HEK293 (cell line): ENCODE measurements around the gene SIRT7.

Experiments used
- CTCF ChIA-PET: fragments of 350-600 bp; formaldehyde crosslinking; extraction: SDS; loops from one replicate; lab custom pipeline; 2021; ENCODE audit warnings: antibody characterized with exemption; lab: Yijun Ruan, JAX
- POLR2A ChIA-PET: fragments of 300-600 bp; formaldehyde crosslinking; extraction: SDS; loops from one replicate; lab custom pipeline; 2020; ENCODE audit warnings: antibody characterized with exemption, inconsistent platforms; lab: Yijun Ruan, JAX
- H3K27ac ChIP-seq: fragments of 200-500 bp; sonication (Bioruptor generic); 2 replicates; pipeline ENCODE4 v1.5.1; 2014; ENCODE audit warnings: low read depth, low read length, control low read depth, inconsistent platforms; ENCODE audit errors: extremely low read depth
- H3K36me3 ChIP-seq, 2 experiments: fragments of 200-500 bp in 1 of 2; sonication (Bioruptor generic) in 1 of 2; 1 replicate in 1 of 2; 2 replicates in 1 of 2; pipeline ENCODE4 v1.5.1; 2014 to 2017; ENCODE audit warnings: inconsistent platforms in 2 of 2, low read length in 2 of 2; ENCODE audit not compliant: control insufficient read depth in 2 of 2, insufficient read depth in 1 of 2
- H3K4me1 ChIP-seq: fragments of 200-500 bp; sonication (Bioruptor generic); 2 replicates; pipeline ENCODE4 v1.5.1; 2014; ENCODE audit warnings: mild to moderate bottlenecking, low read length, inconsistent platforms; ENCODE audit not compliant: control insufficient read depth, insufficient read depth
- H3K4me3 ChIP-seq: 2 replicates; pipeline ENCODE4 v1.5.1; 2011; ENCODE audit warnings: low read depth, mild to moderate bottlenecking, control low read depth, low read length, moderate library complexity
- H3K9me3 ChIP-seq: fragments of 200-500 bp; sonication (Bioruptor generic); 2 replicates; pipeline ENCODE4 v1.5.1; 2014; ENCODE audit warnings: low read depth, low read length, inconsistent platforms; ENCODE audit not compliant: control insufficient read depth, insufficient read depth
- BCL11B ChIP-seq: fragments of 450-650 bp; formaldehyde crosslinking; IDR thresholded peaks from 2 replicates; pipeline ENCODE4 v1.5.1; 2016; ENCODE audit warnings: low read depth, missing biosample characterization, missing genetic modification characterization
- TCF7L2 ChIP-seq: IDR thresholded peaks from 2 replicates; pipeline ENCODE4 v1.6.1; 2011; ENCODE audit warnings: low read depth, mild to moderate bottlenecking, inconsistent platforms, low read length, moderate library complexity, borderline replicate concordance
- WT1 ChIP-seq: fragments of 450-650 bp; formaldehyde crosslinking; IDR thresholded peaks from 2 replicates; pipeline ENCODE4 v1.5.1; 2016; ENCODE audit warnings: missing biosample characterization, missing genetic modification characterization
- ZBTB20 ChIP-seq: fragments of 450-650 bp; formaldehyde crosslinking; IDR thresholded peaks from 2 replicates; pipeline ENCODE4 v1.5.1; 2016; ENCODE audit warnings: missing biosample characterization, missing genetic modification characterization
- ZFHX2 ChIP-seq: fragments of 450-650 bp; formaldehyde crosslinking; conservative IDR thresholded peaks from 2 replicates; pipeline ENCODE4 v1.5.1; 2016; ENCODE audit warnings: missing biosample characterization, missing genetic modification characterization
- ZFP37 ChIP-seq: fragments of 450-650 bp; formaldehyde crosslinking; IDR thresholded peaks from 2 replicates; pipeline ENCODE4 v1.5.1; 2016; ENCODE audit warnings: missing biosample characterization, missing genetic modification characterization
- ZIC2 ChIP-seq: fragments of 450-650 bp; formaldehyde crosslinking; IDR thresholded peaks from 2 replicates; pipeline ENCODE4 v1.5.1; 2016; ENCODE audit warnings: missing biosample characterization, missing genetic modification characterization
- ZNF132 ChIP-seq: fragments of 450-650 bp; formaldehyde crosslinking; IDR thresholded peaks from 2 replicates; pipeline ENCODE4 v1.5.1; 2017; ENCODE audit warnings: missing biosample characterization, missing genetic modification characterization, borderline replicate concordance
- ZNF16 ChIP-seq: fragments of 450-650 bp; formaldehyde crosslinking; IDR thresholded peaks from 2 replicates; pipeline ENCODE4 v1.5.1; 2016; ENCODE audit warnings: low read depth, missing biosample characterization, missing genetic modification characterization
- ZNF221 ChIP-seq: fragments of 450-650 bp; formaldehyde crosslinking; IDR thresholded peaks from 2 replicates; pipeline ENCODE4 v1.5.1; 2017; ENCODE audit warnings: missing biosample characterization, missing genetic modification characterization, borderline replicate concordance
- ZNF341 ChIP-seq: fragments of 450-650 bp; formaldehyde crosslinking; IDR thresholded peaks from 2 replicates; pipeline ENCODE4; 2016; ENCODE audit warnings: low read depth, missing biosample characterization, missing genetic modification characterization
- ZNF37A ChIP-seq: fragments of 450-650 bp; IDR thresholded peaks from 2 replicates; pipeline ENCODE4 v1.5.1; 2018; ENCODE audit warnings: missing biosample characterization, missing genetic modification characterization
- ZNF501 ChIP-seq: fragments of 450-650 bp; formaldehyde crosslinking; IDR thresholded peaks from 2 replicates; pipeline ENCODE4 v1.5.1; 2016; ENCODE audit warnings: missing biosample characterization, missing genetic modification characterization
- ZNF600 ChIP-seq: fragments of 450-650 bp; formaldehyde crosslinking; IDR thresholded peaks from 2 replicates; pipeline ENCODE4 v1.5.1; 2016; ENCODE audit warnings: missing biosample characterization, missing genetic modification characterization
- ZNF776 ChIP-seq: fragments of 450-650 bp; formaldehyde crosslinking; IDR thresholded peaks from 2 replicates; pipeline ENCODE4 v1.5.0; 2017; ENCODE audit warnings: missing biosample characterization, missing genetic modification characterization, borderline replicate concordance
- ZNF792 ChIP-seq: fragments of 450-650 bp; formaldehyde crosslinking; IDR thresholded peaks from 2 replicates; pipeline ENCODE4 v1.5.1; 2016; ENCODE audit warnings: missing biosample characterization, missing genetic modification characterization
- TF ChIP-seq, protein P1 (sequence below): fragments of 450-650 bp; formaldehyde crosslinking; IDR thresholded peaks from 2 replicates; pipeline ENCODE4 v1.5.1; 2016; ENCODE audit warnings: missing biosample characterization, missing genetic modification characterization
- TF ChIP-seq, protein P2 (sequence below): sonication (generic); formaldehyde crosslinking; IDR thresholded peaks from 2 replicates; pipeline ENCODE4 v1.8.1; 2022; ENCODE audit warnings: mild to moderate bottlenecking, moderate library complexity, missing genetic modification reagents
- TF ChIP-seq, protein P3 (sequence below): fragments of 450-650 bp; formaldehyde crosslinking; IDR thresholded peaks from 2 replicates; pipeline ENCODE4; 2016; ENCODE audit warnings: missing biosample characterization, missing genetic modification characterization
- TF ChIP-seq, protein P4 (sequence below): fragments of 450-650 bp; formaldehyde crosslinking; IDR thresholded peaks from 2 replicates; pipeline ENCODE4 v1.5.1; 2016; ENCODE audit warnings: missing biosample characterization, missing genetic modification characterization
- TF ChIP-seq, protein P5 (sequence below): fragments of 450-650 bp; formaldehyde crosslinking; IDR thresholded peaks from 2 replicates; pipeline ENCODE4 v1.5.0; 2017; ENCODE audit warnings: missing biosample characterization, missing genetic modification characterization, borderline replicate concordance
- TF ChIP-seq, protein P6 (sequence below): fragments of 450-650 bp; formaldehyde crosslinking; IDR thresholded peaks from 2 replicates; pipeline ENCODE4 v1.5.1; 2016; ENCODE audit warnings: missing biosample characterization, missing genetic modification characterization

SIRT7 gene

DNA sequence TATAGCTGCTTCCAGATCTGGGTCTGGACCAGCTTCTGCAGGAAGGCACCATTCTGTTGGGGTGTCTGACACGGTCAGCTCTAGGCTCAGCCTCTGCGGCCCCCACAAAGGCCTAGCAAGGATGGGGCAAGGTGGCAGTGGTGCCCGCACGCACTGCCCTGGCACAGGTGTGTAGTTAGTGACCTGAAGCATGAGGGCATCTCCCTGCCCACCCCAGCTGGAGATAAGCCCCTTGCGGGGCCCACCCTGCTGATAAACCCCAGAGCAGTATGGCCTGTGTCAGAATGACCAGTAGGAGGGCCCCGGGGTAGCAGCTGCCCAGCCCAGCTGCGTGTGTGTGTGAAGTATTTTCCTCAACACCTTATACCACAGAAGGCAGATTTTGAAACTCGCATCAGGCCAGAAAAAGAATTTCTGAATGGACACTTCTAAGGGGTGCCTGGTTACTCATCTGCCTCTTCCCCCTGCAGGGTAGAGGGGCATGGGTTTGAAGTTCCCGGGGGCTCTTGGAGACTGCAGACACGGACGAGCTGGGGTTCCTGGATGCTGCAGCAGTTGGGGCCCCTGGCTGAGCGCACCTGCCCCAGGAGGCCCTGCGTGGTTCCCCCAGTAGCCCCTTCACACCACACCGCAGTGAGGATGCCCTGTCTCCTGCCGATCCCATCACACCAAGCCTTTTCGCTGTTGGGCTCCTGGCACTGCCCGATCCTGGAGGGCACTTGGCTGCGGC lies 51.4 kb downstream of the SIRT7 start:
- POLR2A ChIA-PET: interaction anchor here (0.8 to 2.5 kb wide), 23 partner anchors 12 to 232 kb away, joined by 3 to 14 read pairs (median 4); partner anchors contain the start of genes ALYREF, ANAPC11, ARL16 and CCDC137
- Histone ChIP-seq H3K27ac (peak overlapping the region; percentile 100), H3K9me3 (no peaks in the 10 kb centered on the region), H3K4me1 (peaks cover 14% of the 10 kb centered on the region; the same call in 1 of the 2 replicates), H3K4me3 (no peak overlapping the region), H3K36me3 (peaks cover 12 to 77% of the 10 kb centered on the region in 2 experiments; a peak in 2 of 3 replicates)
- CTCF ChIA-PET: interaction anchor here (0.5 to 1.8 kb wide), 6 partner anchors 44 to 229 kb away, joined by 3 to 4 read pairs (median 3); no protein-coding TSS in a partner anchor
- TF ChIP-seq ZNF16 (tag by site-specific recombination): no peak
- TF ChIP-seq ZNF600 (tag by site-specific recombination): no peak
- TF ChIP-seq, protein P1, sequence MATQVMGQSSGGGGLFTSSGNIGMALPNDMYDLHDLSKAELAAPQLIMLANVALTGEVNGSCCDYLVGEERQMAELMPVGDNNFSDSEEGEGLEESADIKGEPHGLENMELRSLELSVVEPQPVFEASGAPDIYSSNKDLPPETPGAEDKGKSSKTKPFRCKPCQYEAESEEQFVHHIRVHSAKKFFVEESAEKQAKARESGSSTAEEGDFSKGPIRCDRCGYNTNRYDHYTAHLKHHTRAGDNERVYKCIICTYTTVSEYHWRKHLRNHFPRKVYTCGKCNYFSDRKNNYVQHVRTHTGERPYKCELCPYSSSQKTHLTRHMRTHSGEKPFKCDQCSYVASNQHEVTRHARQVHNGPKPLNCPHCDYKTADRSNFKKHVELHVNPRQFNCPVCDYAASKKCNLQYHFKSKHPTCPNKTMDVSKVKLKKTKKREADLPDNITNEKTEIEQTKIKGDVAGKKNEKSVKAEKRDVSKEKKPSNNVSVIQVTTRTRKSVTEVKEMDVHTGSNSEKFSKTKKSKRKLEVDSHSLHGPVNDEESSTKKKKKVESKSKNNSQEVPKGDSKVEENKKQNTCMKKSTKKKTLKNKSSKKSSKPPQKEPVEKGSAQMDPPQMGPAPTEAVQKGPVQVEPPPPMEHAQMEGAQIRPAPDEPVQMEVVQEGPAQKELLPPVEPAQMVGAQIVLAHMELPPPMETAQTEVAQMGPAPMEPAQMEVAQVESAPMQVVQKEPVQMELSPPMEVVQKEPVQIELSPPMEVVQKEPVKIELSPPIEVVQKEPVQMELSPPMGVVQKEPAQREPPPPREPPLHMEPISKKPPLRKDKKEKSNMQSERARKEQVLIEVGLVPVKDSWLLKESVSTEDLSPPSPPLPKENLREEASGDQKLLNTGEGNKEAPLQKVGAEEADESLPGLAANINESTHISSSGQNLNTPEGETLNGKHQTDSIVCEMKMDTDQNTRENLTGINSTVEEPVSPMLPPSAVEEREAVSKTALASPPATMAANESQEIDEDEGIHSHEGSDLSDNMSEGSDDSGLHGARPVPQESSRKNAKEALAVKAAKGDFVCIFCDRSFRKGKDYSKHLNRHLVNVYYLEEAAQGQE (tag by site-specific recombination): no peak
- TF ChIP-seq, protein P2, sequence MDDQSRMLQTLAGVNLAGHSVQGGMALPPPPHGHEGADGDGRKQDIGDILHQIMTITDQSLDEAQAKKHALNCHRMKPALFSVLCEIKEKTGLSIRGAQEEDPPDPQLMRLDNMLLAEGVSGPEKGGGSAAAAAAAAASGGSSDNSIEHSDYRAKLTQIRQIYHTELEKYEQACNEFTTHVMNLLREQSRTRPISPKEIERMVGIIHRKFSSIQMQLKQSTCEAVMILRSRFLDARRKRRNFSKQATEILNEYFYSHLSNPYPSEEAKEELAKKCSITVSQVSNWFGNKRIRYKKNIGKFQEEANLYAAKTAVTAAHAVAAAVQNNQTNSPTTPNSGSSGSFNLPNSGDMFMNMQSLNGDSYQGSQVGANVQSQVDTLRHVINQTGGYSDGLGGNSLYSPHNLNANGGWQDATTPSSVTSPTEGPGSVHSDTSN (CRISPR knock-in tag): no peak
- TF ChIP-seq ZNF37A (tag by site-specific recombination): no peak
- TF ChIP-seq ZIC2 (tag by site-specific recombination): 0 out of 2 replicates have a peak, but pooled peaks have one; percentile 36
- no peak for TF ChIP-seq WT1 (tag by site-specific recombination)
- no peak for TF ChIP-seq ZNF132 (tag by site-specific recombination)
- peak; percentile 63; the same call in 1 of the 2 replicates for TF ChIP-seq BCL11B (tag by site-specific recombination)
- TF ChIP-seq, protein P3, sequence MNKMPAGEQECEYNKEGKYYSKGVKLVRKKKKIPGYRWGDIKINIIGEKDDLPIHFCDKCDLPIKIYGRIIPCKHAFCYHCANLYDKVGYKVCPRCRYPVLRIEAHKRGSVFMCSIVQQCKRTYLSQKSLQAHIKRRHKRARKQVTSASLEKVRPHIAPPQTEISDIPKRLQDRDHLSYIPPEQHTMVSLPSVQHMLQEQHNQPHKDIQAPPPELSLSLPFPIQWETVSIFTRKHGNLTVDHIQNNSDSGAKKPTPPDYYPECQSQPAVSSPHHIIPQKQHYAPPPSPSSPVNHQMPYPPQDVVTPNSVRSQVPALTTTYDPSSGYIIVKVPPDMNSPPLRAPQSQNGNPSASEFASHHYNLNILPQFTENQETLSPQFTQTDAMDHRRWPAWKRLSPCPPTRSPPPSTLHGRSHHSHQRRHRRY (tag by site-specific recombination): no peak
- TF ChIP-seq, protein P4, sequence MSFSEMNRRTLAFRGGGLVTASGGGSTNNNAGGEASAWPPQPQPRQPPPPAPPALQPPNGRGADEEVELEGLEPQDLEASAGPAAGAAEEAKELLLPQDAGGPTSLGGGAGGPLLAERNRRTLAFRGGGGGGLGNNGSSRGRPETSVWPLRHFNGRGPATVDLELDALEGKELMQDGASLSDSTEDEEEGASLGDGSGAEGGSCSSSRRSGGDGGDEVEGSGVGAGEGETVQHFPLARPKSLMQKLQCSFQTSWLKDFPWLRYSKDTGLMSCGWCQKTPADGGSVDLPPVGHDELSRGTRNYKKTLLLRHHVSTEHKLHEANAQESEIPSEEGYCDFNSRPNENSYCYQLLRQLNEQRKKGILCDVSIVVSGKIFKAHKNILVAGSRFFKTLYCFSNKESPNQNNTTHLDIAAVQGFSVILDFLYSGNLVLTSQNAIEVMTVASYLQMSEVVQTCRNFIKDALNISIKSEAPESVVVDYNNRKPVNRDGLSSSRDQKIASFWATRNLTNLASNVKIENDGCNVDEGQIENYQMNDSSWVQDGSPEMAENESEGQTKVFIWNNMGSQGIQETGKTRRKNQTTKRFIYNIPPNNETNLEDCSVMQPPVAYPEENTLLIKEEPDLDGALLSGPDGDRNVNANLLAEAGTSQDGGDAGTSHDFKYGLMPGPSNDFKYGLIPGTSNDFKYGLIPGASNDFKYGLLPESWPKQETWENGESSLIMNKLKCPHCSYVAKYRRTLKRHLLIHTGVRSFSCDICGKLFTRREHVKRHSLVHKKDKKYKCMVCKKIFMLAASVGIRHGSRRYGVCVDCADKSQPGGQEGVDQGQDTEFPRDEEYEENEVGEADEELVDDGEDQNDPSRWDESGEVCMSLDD (tag by site-specific recombination): no peak
- TF ChIP-seq ZNF776 (tag by site-specific recombination): no peak
- no peak for TF ChIP-seq ZNF221
- TF ChIP-seq ZBTB20 (tag by site-specific recombination): 0 out of 2 replicates have a peak, but pooled peaks have one; percentile 35
- no peak for TF ChIP-seq ZNF501
- TF ChIP-seq, protein P5, sequence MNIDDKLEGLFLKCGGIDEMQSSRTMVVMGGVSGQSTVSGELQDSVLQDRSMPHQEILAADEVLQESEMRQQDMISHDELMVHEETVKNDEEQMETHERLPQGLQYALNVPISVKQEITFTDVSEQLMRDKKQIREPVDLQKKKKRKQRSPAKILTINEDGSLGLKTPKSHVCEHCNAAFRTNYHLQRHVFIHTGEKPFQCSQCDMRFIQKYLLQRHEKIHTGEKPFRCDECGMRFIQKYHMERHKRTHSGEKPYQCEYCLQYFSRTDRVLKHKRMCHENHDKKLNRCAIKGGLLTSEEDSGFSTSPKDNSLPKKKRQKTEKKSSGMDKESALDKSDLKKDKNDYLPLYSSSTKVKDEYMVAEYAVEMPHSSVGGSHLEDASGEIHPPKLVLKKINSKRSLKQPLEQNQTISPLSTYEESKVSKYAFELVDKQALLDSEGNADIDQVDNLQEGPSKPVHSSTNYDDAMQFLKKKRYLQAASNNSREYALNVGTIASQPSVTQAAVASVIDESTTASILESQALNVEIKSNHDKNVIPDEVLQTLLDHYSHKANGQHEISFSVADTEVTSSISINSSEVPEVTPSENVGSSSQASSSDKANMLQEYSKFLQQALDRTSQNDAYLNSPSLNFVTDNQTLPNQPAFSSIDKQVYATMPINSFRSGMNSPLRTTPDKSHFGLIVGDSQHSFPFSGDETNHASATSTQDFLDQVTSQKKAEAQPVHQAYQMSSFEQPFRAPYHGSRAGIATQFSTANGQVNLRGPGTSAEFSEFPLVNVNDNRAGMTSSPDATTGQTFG (tag by site-specific recombination): no peak
- peak; percentile 74; the same call in 1 of the 2 replicates for TF ChIP-seq ZFP37
- TF ChIP-seq ZNF341 (tag by site-specific recombination): 0 out of 2 replicates have a peak, but pooled peaks have one; percentile 2
- TF ChIP-seq ZFHX2 (tag by site-specific recombination): no peak
- TF ChIP-seq, protein P6, sequence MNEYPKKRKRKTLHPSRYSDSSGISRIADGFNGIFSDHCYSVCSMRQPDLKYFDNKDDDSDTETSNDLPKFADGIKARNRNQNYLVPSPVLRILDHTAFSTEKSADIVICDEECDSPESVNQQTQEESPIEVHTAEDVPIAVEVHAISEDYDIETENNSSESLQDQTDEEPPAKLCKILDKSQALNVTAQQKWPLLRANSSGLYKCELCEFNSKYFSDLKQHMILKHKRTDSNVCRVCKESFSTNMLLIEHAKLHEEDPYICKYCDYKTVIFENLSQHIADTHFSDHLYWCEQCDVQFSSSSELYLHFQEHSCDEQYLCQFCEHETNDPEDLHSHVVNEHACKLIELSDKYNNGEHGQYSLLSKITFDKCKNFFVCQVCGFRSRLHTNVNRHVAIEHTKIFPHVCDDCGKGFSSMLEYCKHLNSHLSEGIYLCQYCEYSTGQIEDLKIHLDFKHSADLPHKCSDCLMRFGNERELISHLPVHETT: no peak
- no peak for TF ChIP-seq TCF7L2
- TF ChIP-seq ZNF792 (tag by site-specific recombination): no peak
